ENCODE results near the gene GNL2. TPM values are rescaled to one million over a fixed set of nuclear protein-coding genes. Genes with fewer than 3 reads are reported as not detected.
"Not testable (repeated sequence)": the region's sequence is repeated elsewhere in the genome, so short reads cannot be mapped to it uniquely, and the experiment has no call there.

Gene GNL2
- total RNA-seq, 1 experiment from 2014 or later, result 121 TPM

DNA sequence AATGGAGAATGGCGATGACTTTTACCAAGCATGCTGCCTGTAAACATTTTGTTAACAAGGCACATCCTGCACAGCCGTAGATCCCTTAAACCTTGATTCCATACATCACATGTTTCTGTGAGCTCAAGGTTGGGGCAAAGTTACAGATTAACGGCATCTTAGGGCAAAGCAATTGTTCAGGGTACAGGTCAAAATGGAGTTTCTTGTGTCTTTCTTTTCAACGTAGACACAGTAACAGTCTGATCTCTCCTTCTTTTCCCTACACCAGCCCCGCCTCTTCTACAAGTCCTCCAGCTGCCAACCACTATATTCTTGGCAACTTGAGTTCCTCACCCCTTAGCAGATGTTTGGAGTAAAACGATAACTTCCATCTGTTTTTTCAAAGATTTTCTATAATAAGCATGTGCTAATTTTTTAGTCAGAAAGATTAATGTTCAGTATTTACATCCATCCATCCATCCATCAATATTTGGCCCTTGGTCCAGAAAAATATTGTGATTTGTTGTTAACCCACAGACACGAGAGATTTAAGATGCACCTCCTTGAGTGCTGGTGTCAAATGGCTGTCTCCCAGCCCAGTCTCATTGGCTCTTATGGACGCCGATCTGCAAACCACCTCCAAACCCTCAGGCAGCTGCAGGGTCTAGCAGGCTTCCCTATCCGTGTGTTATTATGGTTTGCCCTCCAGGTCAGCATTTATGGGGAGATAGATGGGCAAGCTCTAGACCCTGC lies 35.2 kb downstream of the GNL2 start:
- H3K27me3 ChIP-seq (replicated peaks; ENCODE audit: insufficient read depth, low read depth, low read length, poor library complexity), result no peaks in the 10 kb centered on the region
- TF ChIP-seq EZH2 (IDR thresholded peaks at IDR 0.05; ENCODE audit: borderline replicate concordance, low read depth, low read length, poor library complexity, severe bottlenecking), result no peak
- TF ChIP-seq, protein P1, sequence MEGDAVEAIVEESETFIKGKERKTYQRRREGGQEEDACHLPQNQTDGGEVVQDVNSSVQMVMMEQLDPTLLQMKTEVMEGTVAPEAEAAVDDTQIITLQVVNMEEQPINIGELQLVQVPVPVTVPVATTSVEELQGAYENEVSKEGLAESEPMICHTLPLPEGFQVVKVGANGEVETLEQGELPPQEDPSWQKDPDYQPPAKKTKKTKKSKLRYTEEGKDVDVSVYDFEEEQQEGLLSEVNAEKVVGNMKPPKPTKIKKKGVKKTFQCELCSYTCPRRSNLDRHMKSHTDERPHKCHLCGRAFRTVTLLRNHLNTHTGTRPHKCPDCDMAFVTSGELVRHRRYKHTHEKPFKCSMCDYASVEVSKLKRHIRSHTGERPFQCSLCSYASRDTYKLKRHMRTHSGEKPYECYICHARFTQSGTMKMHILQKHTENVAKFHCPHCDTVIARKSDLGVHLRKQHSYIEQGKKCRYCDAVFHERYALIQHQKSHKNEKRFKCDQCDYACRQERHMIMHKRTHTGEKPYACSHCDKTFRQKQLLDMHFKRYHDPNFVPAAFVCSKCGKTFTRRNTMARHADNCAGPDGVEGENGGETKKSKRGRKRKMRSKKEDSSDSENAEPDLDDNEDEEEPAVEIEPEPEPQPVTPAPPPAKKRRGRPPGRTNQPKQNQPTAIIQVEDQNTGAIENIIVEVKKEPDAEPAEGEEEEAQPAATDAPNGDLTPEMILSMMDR (conservative IDR thresholded peaks at IDR 0.05; ENCODE audit: low read depth, low read length), result no peak
- BruUV-seq (replicated peaks), result no TSS peak
- intact Hi-C loops (cut with micrococcal nuclease; ENCODE audit: unreplicated experiment), result no loop called here
- no peaks in the 10 kb centered on the region for H3K9me3 ChIP-seq (ENCODE audit: low read depth, low read length, poor library complexity, severe bottlenecking)
- ChIA-PET CTCF (no interaction called here), POLR2A (ENCODE audit: low non-redundant PET) (no interaction called here)
- H3K4me3 ChIP-seq (ENCODE audit: low read depth, low read length, poor library complexity, severe bottlenecking), result no peak overlapping the region
- H3K36me3 ChIP-seq (ENCODE audit: insufficient read depth, low read length, poor library complexity, severe bottlenecking), result peaks cover 13% of the 10 kb centered on the region
- no peak for DNase-seq (ENCODE audit: low spot score)
- no peaks in the 10 kb centered on the region for H3K4me1 ChIP-seq (ENCODE audit: insufficient read depth, low read length, poor library complexity, severe bottlenecking)
- no peak overlapping the region for H3K27ac ChIP-seq (ENCODE audit: low read depth, low read length, poor library complexity, severe bottlenecking)

DNA sequence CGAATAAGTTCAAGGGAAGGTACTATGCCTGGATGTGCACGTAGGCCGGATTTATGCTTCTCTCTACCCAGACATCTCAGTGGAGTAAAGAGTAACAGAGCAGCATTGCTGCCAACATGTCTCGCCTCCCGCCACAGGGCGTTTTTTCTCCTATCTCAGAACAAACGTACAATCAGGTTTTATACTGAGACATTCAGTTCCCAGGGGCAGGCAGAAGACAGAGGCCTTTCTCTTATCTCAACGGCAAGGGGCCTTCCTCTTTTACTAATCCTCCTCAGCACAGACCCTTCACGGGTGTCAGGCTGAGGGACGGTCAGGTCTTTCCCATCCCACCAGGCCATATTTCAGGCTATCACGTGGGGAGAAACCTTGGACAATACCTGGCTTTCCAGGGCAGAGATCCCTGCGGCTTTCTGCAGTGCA lies 35.8 kb downstream of the GNL2 start:
- H3K9me3 ChIP-seq (ENCODE audit: low read depth, low read length, poor library complexity, severe bottlenecking); intact Hi-C loops (cut with micrococcal nuclease; ENCODE audit: unreplicated experiment); BruUV-seq (replicated peaks); H3K27me3 ChIP-seq (replicated peaks; ENCODE audit: insufficient read depth, low read depth, low read length, poor library complexity); DNase-seq (ENCODE audit: low spot score); H3K27ac ChIP-seq (ENCODE audit: low read depth, low read length, poor library complexity, severe bottlenecking); POLR2A ChIA-PET (ENCODE audit: low non-redundant PET); H3K36me3 ChIP-seq (ENCODE audit: insufficient read depth, low read length, poor library complexity, severe bottlenecking); CTCF ChIA-PET; H3K4me3 ChIP-seq (ENCODE audit: low read depth, low read length, poor library complexity, severe bottlenecking); H3K4me1 ChIP-seq (ENCODE audit: insufficient read depth, low read length, poor library complexity, severe bottlenecking): not testable (repeated sequence)

DNA sequence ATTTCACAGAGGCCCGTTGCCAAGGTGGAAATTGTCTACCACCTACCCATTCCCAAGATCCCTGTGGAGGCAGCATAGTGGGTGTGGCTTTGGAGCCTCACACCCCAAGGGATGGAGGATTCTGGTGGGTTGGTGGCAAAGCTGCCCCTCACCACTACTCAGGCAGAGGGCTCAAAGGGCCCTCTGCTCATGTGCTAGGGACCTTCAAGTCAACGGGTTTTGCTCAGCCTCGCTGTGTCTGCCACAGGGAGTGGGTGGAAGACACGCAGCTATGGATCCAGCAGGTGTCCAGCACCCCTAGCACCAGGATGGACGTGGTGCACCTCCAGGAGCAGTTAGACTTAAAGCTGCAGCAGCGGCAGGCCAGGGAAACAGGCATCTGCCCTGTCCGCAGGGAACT lies 36.7 kb downstream of the GNL2 start:
- TF ChIP-seq, protein P1 (conservative IDR thresholded peaks at IDR 0.05; ENCODE audit: low read depth, low read length), result no peak
- no peak for TF ChIP-seq EZH2 (IDR thresholded peaks at IDR 0.05; ENCODE audit: borderline replicate concordance, low read depth, low read length, poor library complexity, severe bottlenecking)
- no peak for DNase-seq (ENCODE audit: low spot score)
- Histone ChIP-seq H3K9me3 (ENCODE audit: low read depth, low read length, poor library complexity, severe bottlenecking) (peaks cover 6% of the 10 kb centered on the region), H3K36me3 (ENCODE audit: insufficient read depth, low read length, poor library complexity, severe bottlenecking) (peaks cover 3% of the 10 kb centered on the region), H3K4me3 (ENCODE audit: low read depth, low read length, poor library complexity, severe bottlenecking) (no peak overlapping the region), H3K27me3 (replicated peaks; ENCODE audit: insufficient read depth, low read depth, low read length, poor library complexity) (no peaks in the 10 kb centered on the region), H3K4me1 (ENCODE audit: insufficient read depth, low read length, poor library complexity, severe bottlenecking) (no peaks in the 10 kb centered on the region), H3K27ac (ENCODE audit: low read depth, low read length, poor library complexity, severe bottlenecking) (no peak overlapping the region)
- BruUV-seq (replicated peaks), result no TSS peak
- CTCF ChIA-PET, result no interaction called here
- intact Hi-C loops (cut with micrococcal nuclease; ENCODE audit: unreplicated experiment), result no loop called here
- POLR2A ChIA-PET (ENCODE audit: low non-redundant PET), result no interaction called here

DNA sequence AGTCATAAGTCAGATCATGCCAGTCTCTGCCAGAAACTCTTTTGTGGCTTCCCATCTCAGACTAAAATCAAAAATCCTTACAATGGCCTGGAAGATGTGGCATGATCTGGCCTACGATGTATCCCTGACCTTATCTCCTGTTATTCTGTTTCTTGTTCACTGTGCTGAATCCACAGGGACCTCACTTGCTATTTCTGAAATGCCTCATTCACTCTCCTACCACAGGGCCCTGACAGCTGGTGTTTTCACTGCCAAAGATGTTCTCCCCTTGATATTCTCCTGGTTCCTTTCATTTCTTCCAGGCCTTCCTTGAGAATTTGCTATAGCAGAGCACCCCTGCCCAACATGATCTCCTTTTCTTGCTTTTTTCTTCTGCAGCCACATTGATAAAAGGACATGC lies 37.3 kb downstream of the GNL2 start:
- POLR2A ChIA-PET (ENCODE audit: low non-redundant PET), result no interaction called here
- Histone ChIP-seq H3K4me1 (ENCODE audit: insufficient read depth, low read length, poor library complexity, severe bottlenecking) (no peaks in the 10 kb centered on the region), H3K9me3 (ENCODE audit: low read depth, low read length, poor library complexity, severe bottlenecking) (peaks cover 6% of the 10 kb centered on the region), H3K27ac (ENCODE audit: low read depth, low read length, poor library complexity, severe bottlenecking) (no peak overlapping the region), H3K27me3 (replicated peaks; ENCODE audit: insufficient read depth, low read depth, low read length, poor library complexity) (no peaks in the 10 kb centered on the region), H3K4me3 (ENCODE audit: low read depth, low read length, poor library complexity, severe bottlenecking) (no peak overlapping the region), H3K36me3 (ENCODE audit: insufficient read depth, low read length, poor library complexity, severe bottlenecking) (peaks cover 3% of the 10 kb centered on the region)
- intact Hi-C loops (cut with micrococcal nuclease; ENCODE audit: unreplicated experiment), result no loop called here
- BruUV-seq (replicated peaks), result no TSS peak
- no peak for DNase-seq (ENCODE audit: low spot score)
- CTCF ChIA-PET, result no interaction called here
- TF ChIP-seq EZH2 (IDR thresholded peaks at IDR 0.05; ENCODE audit: borderline replicate concordance, low read depth, low read length, poor library complexity, severe bottlenecking), result no peak
- TF ChIP-seq, protein P1 (conservative IDR thresholded peaks at IDR 0.05; ENCODE audit: low read depth, low read length), result no peak

Data from A673 (cell line).